Chondrocyte (in vitro differentiated cells): ENCODE data around the gene BTBD19. TPM values are rescaled to one million over a fixed set of nuclear protein-coding genes. Genes with fewer than 3 reads are reported as not detected.
"Not testable (repeated sequence)": the region's sequence is repeated elsewhere in the genome, so short reads cannot be mapped to it uniquely, and the experiment has no call there.

Experiments
- DNase-seq: peaks from one replicate; pipeline ENCODE4 v3.0.0; 2021; ENCODE audit warnings: mixed read lengths, low spot score
- H3K27ac Mint-ChIP-seq: one replicate; pipeline ENCODE4 v1.8.0; 2021; ENCODE audit warnings: mild to moderate bottlenecking, moderate library complexity, mixed read lengths; ENCODE audit not compliant: unreplicated experiment
- H3K27me3 Mint-ChIP-seq: 2 replicates; pipeline ENCODE4 v1.8.0; 2021; ENCODE audit warnings: low read depth, mixed read lengths
- H3K36me3 Mint-ChIP-seq: 2 replicates; pipeline ENCODE4 v1.8.0; 2021; ENCODE audit warnings: low read depth, mixed read lengths
- H3K4me1 Mint-ChIP-seq: 2 replicates; pipeline ENCODE4 v1.8.0; 2021; ENCODE audit warnings: low read depth, mild to moderate bottlenecking, mixed read lengths
- H3K4me3 Mint-ChIP-seq: one replicate; pipeline ENCODE4 v1.8.0; 2021; ENCODE audit warnings: mild to moderate bottlenecking, moderate library complexity, mixed read lengths; ENCODE audit not compliant: unreplicated experiment
- H3K9me3 Mint-ChIP-seq: 2 replicates; pipeline ENCODE4 v1.8.0; 2021; ENCODE audit warnings: low read depth, mixed read lengths
- CTCF ChIP-seq: fragments of 200-600 bp; sonication (generic); IDR thresholded peaks from 2 replicates; pipeline ENCODE4 v1.5.0; 2021; ENCODE audit warnings: antibody characterized with exemption, mild to moderate bottlenecking, moderate library complexity
- total RNA-seq: library from RNA; stranded (reverse); gene quantifications from 3 replicates; pipeline ENCODE4 v1.2.1, GENCODE V29; 2021

BTBD19 gene
- total RNA-seq, 1 donor from 2014 or later, result 44.1 TPM

- Mint-ChIP-seq H3K27me3 (no peaks in the 10 kb centered on the region), H3K9me3 (no peaks in the 10 kb centered on the region), H3K4me1 (peaks cover 79% of the 10 kb centered on the region), H3K36me3 (peaks cover 19% of the 10 kb centered on the region), H3K4me3 (peak within 1 kb of the TSS; percentile 76), H3K27ac (peak within 1 kb of the TSS; percentile 100)
- no peak for TF ChIP-seq CTCF
- peak; percentile 50 for DNase-seq
These were observed 1.5 kb upstream of the BTBD19 start, which contains the start of gene DYNLT4 for GRCh38 chr1:44806704-44807363. Gene DYNLT4, minus strand, starts transcription at chr1:44807351. Its CDS starts 683 bp downstream, at chr1:44806668.

GRCh38 chr1:44807364-44808062, 810 bp upstream of the BTBD19 start:
- Mint-ChIP-seq H3K9me3 (no peaks in the 10 kb centered on the region), H3K27me3 (no peaks in the 10 kb centered on the region), H3K4me1 (peaks cover 79% of the 10 kb centered on the region), H3K4me3 (peak overlapping the region; percentile 76), H3K36me3 (peaks cover 17% of the 10 kb centered on the region), H3K27ac (peak overlapping the region; percentile 100)
- TF ChIP-seq CTCF, result no peak
- peak; percentile 97 for DNase-seq

- Mint-ChIP-seq H3K4me3 (peak overlapping the region; percentile 76), H3K27me3 (no peaks in the 10 kb centered on the region), H3K36me3 (peaks cover 10% of the 10 kb centered on the region), H3K9me3 (no peaks in the 10 kb centered on the region), H3K27ac (peak overlapping the region; percentile 100), H3K4me1 (peaks cover 65% of the 10 kb centered on the region)
- peak; percentile 45 for TF ChIP-seq CTCF
- DNase-seq, result peak; percentile 64
These were observed 905 bp downstream of the BTBD19 start for GRCh38 chr1:44808938-44809917.

GRCh38 chr1:44810101-44810761, 1.9 kb downstream of the BTBD19 start:
- peak; percentile 95 for DNase-seq
- TF ChIP-seq CTCF, result no peak
- Mint-ChIP-seq H3K27ac (peak overlapping the region; percentile 100), H3K4me1 (peaks cover 67% of the 10 kb centered on the region), H3K9me3 (no peaks in the 10 kb centered on the region), H3K4me3 (peak overlapping the region; percentile 76), H3K27me3 (no peaks in the 10 kb centered on the region), H3K36me3 (peaks cover 13% of the 10 kb centered on the region)

- DNase-seq, result peak; percentile 29
- Mint-ChIP-seq H3K4me1 (peaks cover 67% of the 10 kb centered on the region), H3K4me3 (peak overlapping the region; percentile 36), H3K36me3 (peaks cover 15% of the 10 kb centered on the region), H3K27ac (peak overlapping the region; percentile 100)
- not testable (repeated sequence) for H3K9me3 Mint-ChIP-seq, H3K27me3 Mint-ChIP-seq
These were observed 2.4 kb downstream of the BTBD19 start for GRCh38 chr1:44810762-44811105.
